GM21825 (cell line): ENCODE results near the gene SGCE.
"Not testable (repeated sequence)": the region's sequence is repeated elsewhere in the genome, so short reads cannot be mapped to it uniquely, and the experiment has no call there.

Source experiments
- ATAC-seq: cut with Tn5 transposase; IDR thresholded peaks from one replicate; pipeline ENCODE4 v1.9.1; 2021; ENCODE audit warnings: mild to moderate bottlenecking, moderate library complexity; ENCODE audit not compliant: unreplicated experiment

Gene SGCE, protein sequence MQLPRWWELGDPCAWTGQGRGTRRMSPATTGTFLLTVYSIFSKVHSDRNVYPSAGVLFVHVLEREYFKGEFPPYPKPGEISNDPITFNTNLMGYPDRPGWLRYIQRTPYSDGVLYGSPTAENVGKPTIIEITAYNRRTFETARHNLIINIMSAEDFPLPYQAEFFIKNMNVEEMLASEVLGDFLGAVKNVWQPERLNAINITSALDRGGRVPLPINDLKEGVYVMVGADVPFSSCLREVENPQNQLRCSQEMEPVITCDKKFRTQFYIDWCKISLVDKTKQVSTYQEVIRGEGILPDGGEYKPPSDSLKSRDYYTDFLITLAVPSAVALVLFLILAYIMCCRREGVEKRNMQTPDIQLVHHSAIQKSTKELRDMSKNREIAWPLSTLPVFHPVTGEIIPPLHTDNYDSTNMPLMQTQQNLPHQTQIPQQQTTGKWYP

GRCh38 chr7:94655848-94656657, at the start of gene SGCE:
TSS of gene SGCE (minus strand) at chr7:94656133. CDS start at chr7:94656098, 35 bp downstream.
- no peak for ATAC-seq

DNA sequence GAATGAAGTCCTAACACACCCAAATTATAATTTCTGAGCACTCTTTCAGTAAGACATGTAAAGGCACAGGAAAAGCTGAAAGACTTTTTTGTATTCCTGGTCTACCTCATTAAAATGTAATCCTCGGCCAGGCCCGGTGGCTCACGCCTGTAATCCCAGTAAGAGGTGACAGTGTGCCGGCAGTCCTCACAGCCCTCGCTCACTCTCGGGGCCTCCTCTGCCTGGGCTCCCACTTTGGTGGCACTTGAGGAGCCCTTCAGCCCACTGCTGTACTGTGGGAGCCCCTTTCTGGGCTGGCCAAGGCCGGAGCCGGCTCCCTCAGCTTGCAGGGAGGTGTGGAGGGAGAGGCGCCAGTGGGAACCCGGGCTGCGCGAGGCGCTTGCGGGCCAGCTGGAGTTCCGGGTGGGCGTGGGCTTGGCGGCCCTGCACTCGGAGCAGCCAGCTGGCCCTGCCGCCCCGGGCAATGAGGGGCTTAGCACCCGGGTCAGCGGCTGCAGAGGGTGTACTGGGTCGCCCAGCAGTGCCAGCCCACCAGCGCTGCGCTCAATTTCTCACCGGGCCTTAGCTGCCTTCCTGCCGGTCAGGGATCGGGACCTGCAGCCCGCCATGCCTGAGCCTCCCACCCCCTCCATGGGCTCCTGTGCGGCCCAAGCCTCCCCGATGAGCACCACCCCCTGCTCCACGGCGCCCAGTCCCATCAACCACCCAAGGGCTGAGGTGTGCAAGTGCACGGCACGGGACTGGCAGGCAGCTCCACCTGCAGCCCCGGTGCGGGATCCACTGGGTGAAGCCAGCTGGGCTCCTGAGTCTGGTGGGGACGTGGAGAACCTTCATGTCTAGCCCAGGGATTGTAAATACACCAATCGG, 49.5 kb upstream of the SGCE start:
- ATAC-seq: not testable (repeated sequence)

GRCh38 chr7:94701555-94701973, 45.6 kb upstream of the SGCE start:
- ATAC-seq: no peak

DNA sequence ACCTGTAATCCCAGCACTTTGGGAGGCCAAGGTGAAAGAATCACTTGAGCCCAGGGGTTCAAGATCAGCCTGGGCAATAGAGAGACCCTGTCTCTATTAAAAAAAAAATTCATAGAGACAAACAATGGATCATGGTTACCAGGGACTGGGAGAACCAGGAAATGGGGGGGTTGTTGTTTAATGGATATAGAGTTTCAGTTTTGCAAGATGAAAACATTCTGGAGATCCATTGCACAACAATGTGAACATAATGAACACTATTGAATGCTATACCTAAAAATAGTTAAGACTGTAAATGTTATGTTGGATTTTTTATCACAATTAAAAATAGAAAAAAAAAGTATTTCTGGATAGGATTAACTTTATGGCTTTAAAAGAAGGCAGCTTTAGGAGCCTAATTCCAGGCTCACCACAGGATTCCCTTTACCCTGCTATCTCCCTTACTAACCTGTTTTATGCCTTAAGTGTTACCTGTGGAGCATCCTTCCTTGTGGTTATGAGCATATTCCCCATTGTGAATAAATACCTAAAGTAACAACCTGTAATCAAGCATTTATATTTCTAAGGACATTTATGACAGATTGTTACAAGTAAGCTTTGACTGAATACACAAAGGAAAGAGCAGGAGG, 45.1 kb upstream of the SGCE start:
- ATAC-seq: no peak

DNA sequence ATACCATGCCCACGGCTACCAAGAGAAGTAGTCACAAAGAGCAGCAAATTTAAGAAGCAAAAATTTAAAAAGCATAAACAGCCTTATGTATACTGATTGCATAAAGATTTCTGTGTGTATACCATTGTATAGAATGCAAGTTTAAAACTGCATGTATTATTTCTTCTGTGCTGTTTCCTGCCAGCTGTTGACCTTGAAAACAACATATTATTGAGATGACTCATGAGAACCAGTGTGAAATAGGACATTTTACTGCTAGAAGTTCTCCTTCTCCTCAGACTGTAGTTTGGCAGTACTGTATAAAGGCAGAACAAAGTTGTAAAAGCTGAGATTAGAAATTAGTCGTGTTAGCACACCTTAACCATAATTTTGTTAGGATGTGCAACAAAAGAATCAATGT, 42.3 kb upstream of the SGCE start:
- ATAC-seq: no peak

DNA sequence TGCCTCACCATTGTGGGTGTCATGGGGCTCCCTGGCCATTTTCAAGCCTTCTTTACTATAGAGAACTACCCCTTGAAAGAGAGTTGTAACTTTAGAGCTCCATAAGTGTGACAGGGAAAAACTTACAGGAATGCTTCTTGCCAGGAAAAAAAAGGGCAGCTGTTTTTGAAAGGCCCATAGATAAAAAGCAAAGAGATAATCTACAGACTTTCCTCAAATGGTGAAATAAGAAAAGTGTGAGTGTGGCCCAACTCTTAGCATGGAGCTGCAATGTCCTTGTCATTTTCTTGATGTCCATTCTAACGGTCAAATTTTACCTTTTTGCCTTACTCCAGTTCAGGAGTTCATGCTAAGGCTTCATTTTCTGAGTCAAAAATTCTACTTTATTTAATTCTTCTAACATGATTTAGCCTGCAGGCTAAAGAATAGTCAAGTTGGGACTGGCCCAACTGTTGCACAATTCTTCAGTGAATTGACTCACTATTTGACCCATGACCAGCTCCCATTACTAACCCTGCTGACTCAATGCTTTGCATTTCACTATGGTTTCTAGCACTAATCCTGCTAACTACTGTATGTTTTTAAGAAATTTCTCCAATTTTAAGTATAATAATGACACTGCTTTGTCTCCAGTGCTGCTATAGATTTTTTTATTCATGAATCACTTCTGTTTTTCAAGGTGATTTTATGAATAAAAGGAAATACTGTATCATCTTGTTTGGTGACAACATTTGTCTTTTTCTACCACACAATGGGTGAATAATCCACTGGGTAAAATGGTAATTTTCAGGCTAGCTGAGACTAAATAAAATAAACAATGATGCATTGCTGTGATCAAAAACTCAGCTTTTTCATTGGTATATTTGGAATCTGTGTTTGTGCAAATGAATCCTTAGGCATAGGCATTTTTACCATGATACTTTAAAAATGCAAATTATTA, 41.4 kb upstream of the SGCE start:
- no peak for ATAC-seq

DNA sequence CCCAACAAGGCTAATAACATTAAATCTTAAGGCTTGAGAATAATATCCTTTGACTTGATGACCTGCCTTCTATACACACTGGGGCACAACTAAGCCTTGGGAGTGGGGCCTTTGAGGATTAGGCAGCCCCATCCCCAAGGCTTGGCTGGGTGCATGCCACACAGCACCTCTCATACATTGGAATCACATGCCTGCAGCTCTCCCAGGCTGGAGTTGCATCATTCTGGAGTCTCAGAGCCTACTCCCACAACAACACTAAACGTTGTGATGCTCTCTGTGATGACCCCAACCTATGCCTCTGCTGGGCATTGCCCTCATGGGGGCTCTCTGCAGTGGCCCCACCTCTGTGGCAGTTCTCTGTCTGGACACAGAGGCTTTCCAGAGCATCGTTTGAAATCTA, 31.9 kb upstream of the SGCE start:
- no peak for ATAC-seq

DNA sequence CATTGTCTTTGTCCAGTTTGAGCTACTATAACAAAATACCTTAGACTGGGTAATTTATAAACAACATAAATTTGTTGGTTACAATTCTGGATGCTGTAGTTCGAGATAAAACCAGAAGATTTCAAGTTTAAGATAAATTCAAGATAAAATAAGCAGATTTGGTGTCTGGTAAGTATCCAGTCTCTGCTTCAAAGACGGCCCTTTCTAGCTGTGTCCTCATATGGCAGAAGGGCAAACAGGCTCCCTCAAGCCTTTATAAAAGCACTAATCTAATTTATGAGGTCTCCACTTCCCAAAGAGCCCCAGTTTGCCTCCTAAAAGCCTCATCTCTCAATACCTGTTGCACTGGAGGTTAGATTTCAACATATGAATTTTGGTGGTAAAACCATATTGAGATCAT, 31.1 kb upstream of the SGCE start:
- no peak for ATAC-seq

GRCh38 chr7:94683066-94683465, 27.1 kb upstream of the SGCE start:
- ATAC-seq: no peak

GRCh38 chr7:94679358-94679757, 23.4 kb upstream of the SGCE start:
- ATAC-seq: no peak

DNA sequence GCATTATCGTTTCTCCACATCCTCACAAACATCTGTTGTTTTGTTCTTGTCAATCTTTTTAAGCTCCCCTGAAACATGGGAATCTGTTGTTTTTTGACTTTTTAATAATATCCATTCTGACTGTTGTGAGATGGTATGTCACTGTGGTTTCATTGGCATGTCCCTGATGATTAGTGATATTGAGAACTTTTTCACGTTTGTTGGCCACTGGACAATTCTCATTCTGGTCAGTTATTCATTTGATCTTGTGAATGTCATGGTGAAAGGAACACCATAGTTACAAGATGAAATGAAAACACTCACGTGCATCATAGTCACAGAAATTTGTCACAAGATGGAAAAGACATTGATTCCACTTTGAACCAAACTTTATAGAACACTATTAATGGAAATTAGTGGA, 20.5 kb upstream of the SGCE start:
- ATAC-seq: no peak

GRCh38 chr7:94675356-94675755, 19.4 kb upstream of the SGCE start:
- ATAC-seq: no peak

DNA sequence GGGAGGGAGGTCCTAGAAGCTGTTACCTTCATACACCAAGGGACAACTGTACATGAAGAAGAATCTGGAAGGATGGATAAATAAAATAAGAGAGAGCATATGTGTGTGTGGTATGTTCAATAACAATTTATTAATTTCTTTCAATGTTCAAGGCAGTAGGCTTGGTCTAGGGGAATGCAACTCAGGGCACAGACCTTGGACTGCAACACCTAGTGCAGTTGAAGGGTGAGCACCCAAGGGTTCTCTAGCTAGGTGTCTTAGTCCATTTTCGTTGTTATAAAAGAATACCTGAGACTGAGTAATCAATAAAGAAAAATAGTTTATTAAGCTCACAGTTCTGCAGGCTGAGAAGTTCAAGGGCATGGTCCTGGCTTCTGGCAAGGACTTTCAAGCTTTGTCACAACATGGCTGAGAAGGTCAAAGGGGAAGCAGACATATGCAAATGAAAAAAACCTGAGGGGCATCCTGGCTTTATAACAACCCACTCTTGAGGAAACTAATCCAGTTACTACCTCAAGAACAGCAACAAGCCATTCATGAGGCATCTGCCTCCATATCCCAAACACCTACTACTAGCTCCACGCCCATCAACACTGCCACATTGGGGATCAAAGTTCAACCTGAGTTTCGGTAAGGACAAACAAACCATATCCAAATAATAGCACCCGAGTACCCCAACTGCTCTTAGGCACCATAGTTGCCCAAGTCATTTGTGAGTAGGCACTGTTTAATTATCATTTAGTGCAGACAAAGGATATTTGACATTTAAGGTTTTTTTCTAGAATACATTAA, 15.7 kb upstream of the SGCE start:
- no peak for ATAC-seq

- ATAC-seq: no peak
These were observed 14.0 kb upstream of the SGCE start for GRCh38 chr7:94669773-94670495.

DNA sequence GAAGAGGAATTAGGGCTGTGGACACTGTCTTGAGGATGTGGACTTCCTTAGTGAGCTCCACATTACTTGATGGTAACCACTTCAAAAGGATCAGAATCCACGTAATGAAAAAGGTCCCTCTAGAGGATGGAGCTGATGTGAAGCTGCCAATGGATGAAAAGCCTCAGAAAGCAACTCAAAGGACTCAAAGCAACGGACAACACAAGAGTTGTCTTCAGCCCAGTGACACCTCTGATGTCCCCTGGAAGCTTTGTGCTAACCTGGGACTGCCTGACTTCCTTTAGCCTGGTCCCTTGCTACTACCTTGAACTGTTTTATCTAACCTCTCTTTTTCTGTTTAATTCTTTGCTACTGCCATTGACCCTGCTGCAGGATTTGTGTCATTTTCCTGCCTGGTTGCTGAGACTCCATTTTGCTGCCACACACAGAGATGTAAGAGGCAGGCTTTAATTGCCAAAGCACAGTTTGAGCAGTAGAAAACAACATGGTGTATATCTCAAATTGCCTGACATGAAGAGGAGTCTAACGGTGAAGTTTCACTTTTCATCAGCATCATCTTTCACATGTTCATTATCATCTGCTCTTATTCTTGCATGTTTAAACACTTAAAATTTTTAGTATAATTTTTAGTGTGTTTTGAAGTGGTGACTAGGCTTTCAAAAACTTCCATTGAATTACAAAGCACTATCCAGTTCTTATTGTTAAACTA, 11.1 kb upstream of the SGCE start:
- ATAC-seq: no peak

GRCh38 chr7:94665426-94665825, 9.5 kb upstream of the SGCE start:
- no peak for ATAC-seq

DNA sequence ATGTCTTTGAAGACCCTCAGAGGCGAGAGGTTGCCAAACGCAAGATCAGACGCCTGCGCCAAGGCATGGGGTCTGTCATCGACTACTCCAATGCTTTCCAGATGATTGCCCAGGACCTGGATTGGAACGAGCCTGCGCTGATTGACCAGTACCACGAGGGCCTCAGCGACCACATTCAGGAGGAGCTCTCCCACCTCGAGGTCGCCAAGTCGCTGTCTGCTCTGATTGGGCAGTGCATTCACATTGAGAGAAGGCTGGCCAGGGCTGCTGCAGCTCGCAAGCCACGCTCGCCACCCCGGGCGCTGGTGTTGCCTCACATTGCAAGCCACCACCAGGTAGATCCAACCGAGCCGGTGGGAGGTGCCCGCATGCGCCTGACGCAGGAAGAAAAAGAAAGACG, 8.1 kb upstream of the SGCE start:
- ATAC-seq: no peak

DNA sequence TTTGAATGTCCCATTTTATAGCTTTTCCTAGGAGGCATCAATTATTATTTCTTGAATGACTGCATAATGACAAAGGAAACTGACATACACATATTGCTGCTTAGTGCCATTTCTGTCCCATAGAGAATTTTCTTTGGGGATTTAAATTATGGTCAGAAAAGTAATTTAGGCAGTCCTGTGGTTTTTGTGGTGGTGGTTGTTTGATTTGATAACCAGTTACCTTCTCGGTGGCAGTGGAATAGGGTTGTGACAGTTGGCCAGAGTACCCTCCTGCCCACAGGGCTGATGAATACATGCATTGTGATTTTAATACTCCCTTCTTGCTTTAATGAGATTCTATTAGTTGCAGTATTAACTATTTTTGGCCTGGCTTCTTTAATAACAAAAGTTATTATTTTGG, 6.6 kb upstream of the SGCE start:
- ATAC-seq: no peak
